SK-N-SH treated with all-trans-retinoic acid at 6 μM for 48 hours (cell line): ENCODE measurements around the gene DAB2.

Experiments used
- ATAC-seq: fragments of 200-7000 bp; cut with Tn5 transposase; 3 replicates; pipeline ENCODE4 v1.9.1; 2020; ENCODE audit warnings: mild to moderate bottlenecking, moderate library complexity
- ARNTL ChIP-seq: fragments of 450-650 bp; formaldehyde crosslinking; IDR thresholded peaks from 2 replicates; pipeline ENCODE4 v1.5.0; 2020; ENCODE audit warnings: low read depth, mild to moderate bottlenecking, moderate library complexity, borderline replicate concordance
- ESRRG ChIP-seq: fragments of 250-450 bp; sonication (Bioruptor Pico); IDR thresholded peaks from 2 replicates; pipeline ENCODE4 v1.6.1; 2021; ENCODE audit warnings: mild to moderate bottlenecking
- GLIS3 ChIP-seq: fragments of 250-450 bp; sonication (Bioruptor Pico); IDR thresholded peaks from 2 replicates; pipeline ENCODE4 v1.5.0; 2020; ENCODE audit warnings: mild to moderate bottlenecking, moderate library complexity
- ISL1 ChIP-seq: fragments of 250-450 bp; sonication (Bioruptor Pico); IDR thresholded peaks from 2 replicates; pipeline ENCODE4 v2.1.2; 2022; ENCODE audit warnings: mild to moderate bottlenecking, moderate library complexity
- OSR1 ChIP-seq: fragments of 250-450 bp; sonication (Bioruptor Pico); IDR thresholded peaks from 2 replicates; pipeline ENCODE4 v1.8.0; 2022; ENCODE audit warnings: moderate library complexity, mild to moderate bottlenecking, inconsistent platforms
- PPARA ChIP-seq: fragments of 250-450 bp; sonication (Bioruptor Pico); IDR thresholded peaks from 2 replicates; pipeline ENCODE4 v1.5.0; 2020; ENCODE audit warnings: mild to moderate bottlenecking, borderline replicate concordance
- RARB ChIP-seq: fragments of 250-450 bp; sonication (Bioruptor Pico); IDR thresholded peaks from 2 replicates; pipeline ENCODE4 v1.8.0; 2021; ENCODE audit warnings: mild to moderate bottlenecking, moderate library complexity
- SNAI2 ChIP-seq: fragments of 250-450 bp; sonication (Bioruptor Pico); IDR thresholded peaks from 2 replicates; pipeline ENCODE4 v1.5.0; 2020; ENCODE audit warnings: mild to moderate bottlenecking, moderate library complexity
- TCF4 ChIP-seq: fragments of 250-450 bp; sonication (Bioruptor Pico); IDR thresholded peaks from 2 replicates; pipeline ENCODE4 v1.8.0; 2021; ENCODE audit warnings: mild to moderate bottlenecking, moderate library complexity, borderline replicate concordance
- TOX ChIP-seq: fragments of 250-450 bp; sonication (Bioruptor Pico); IDR thresholded peaks from 2 replicates; pipeline ENCODE4 v1.8.0; 2021; ENCODE audit warnings: mild to moderate bottlenecking, moderate library complexity, borderline replicate concordance
- ZC3H10 ChIP-seq: fragments of 250-450 bp; sonication (Bioruptor Pico); IDR thresholded peaks from 2 replicates; pipeline ENCODE4 v1.5.1; 2021; ENCODE audit warnings: mild to moderate bottlenecking, moderate library complexity
- ZFP3 ChIP-seq: fragments of 250-450 bp; sonication (Bioruptor Pico); IDR thresholded peaks from 2 replicates; pipeline ENCODE4 v1.5.0; 2020; ENCODE audit warnings: mild to moderate bottlenecking, moderate library complexity
- ZFP30 ChIP-seq: fragments of 450-650 bp; formaldehyde crosslinking; IDR thresholded peaks from 2 replicates; pipeline ENCODE4 v1.5.0; 2022; ENCODE audit warnings: mild to moderate bottlenecking, moderate library complexity
- ZNF565 ChIP-seq: fragments of 450-650 bp; formaldehyde crosslinking; conservative IDR thresholded peaks from 2 replicates; pipeline ENCODE4 v1.5.0; 2020; ENCODE audit warnings: low read depth, mild to moderate bottlenecking, moderate library complexity
- ZNF70 ChIP-seq: fragments of 450-650 bp; formaldehyde crosslinking; IDR thresholded peaks from 2 replicates; pipeline ENCODE4 v1.5.0; 2020; ENCODE audit warnings: mild to moderate bottlenecking, moderate library complexity
- ZNF8 ChIP-seq: fragments of 450-650 bp; formaldehyde crosslinking; IDR thresholded peaks from 2 replicates; pipeline ENCODE4 v1.5.0; 2020; ENCODE audit warnings: mild to moderate bottlenecking, moderate library complexity
- TF ChIP-seq, protein P1 (sequence below): fragments of 250-450 bp; sonication (Bioruptor Pico); IDR thresholded peaks from 2 replicates; pipeline ENCODE4 v1.8.0; 2020; ENCODE audit warnings: mild to moderate bottlenecking, moderate library complexity, borderline replicate concordance
- TF ChIP-seq, protein P2 (sequence below): fragments of 250-450 bp; sonication (Bioruptor Pico); IDR thresholded peaks from 2 replicates; pipeline ENCODE4 v1.5.1; 2020; ENCODE audit warnings: low read depth, mild to moderate bottlenecking, moderate library complexity
- TF ChIP-seq, protein P3 (sequence below): fragments of 250-450 bp; sonication (Bioruptor Pico); IDR thresholded peaks from 2 replicates; pipeline ENCODE4 v1.5.1; 2021; ENCODE audit warnings: mild to moderate bottlenecking, moderate library complexity
- TF ChIP-seq, protein P4 (sequence below): fragments of 250-450 bp; sonication (Bioruptor Pico); IDR thresholded peaks from 2 replicates; pipeline ENCODE4 v1.8.0; 2021; ENCODE audit warnings: low read depth, mild to moderate bottlenecking, moderate library complexity, borderline replicate concordance
- TF ChIP-seq, protein P5 (sequence below): fragments of 250-450 bp; sonication (Bioruptor Pico); IDR thresholded peaks from 2 replicates; pipeline ENCODE4 v1.5.0; 2020; ENCODE audit warnings: mild to moderate bottlenecking, moderate library complexity

DAB2 gene

DNA sequence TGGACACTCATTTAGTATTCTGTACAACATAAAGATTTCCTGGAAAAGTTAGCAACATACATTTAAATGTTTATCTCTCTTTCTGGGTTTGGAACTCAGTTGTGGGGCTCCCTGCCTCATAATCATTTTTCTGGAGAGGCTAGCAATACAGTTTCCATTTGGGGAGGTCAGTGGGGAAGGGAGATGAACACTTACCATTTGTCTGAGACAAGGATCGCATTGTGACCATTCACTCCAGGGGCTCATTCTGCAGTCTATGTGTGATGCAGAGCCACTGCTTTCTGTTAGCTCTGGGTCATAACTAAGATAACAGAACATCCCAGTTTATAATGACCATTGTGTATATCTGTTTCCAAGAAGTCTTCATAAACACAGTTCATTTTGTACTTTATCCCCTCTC, 82.9 kb downstream of the DAB2 start:
- TF ChIP-seq PPARA (CRISPR knock-in tag) (no peak), TOX (CRISPR knock-in tag) (no peak), ZC3H10 (CRISPR knock-in tag) (no peak), GLIS3 (CRISPR knock-in tag) (no peak), ZFP3 (no peak), SNAI2 (CRISPR knock-in tag) (no peak), ARNTL (CRISPR knock-in tag) (no peak)
- TF ChIP-seq, protein P1, sequence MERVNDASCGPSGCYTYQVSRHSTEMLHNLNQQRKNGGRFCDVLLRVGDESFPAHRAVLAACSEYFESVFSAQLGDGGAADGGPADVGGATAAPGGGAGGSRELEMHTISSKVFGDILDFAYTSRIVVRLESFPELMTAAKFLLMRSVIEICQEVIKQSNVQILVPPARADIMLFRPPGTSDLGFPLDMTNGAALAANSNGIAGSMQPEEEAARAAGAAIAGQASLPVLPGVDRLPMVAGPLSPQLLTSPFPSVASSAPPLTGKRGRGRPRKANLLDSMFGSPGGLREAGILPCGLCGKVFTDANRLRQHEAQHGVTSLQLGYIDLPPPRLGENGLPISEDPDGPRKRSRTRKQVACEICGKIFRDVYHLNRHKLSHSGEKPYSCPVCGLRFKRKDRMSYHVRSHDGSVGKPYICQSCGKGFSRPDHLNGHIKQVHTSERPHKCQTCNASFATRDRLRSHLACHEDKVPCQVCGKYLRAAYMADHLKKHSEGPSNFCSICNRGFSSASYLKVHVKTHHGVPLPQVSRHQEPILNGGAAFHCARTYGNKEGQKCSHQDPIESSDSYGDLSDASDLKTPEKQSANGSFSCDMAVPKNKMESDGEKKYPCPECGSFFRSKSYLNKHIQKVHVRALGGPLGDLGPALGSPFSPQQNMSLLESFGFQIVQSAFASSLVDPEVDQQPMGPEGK (CRISPR knock-in tag), result no peak
- TF ChIP-seq, protein P2, sequence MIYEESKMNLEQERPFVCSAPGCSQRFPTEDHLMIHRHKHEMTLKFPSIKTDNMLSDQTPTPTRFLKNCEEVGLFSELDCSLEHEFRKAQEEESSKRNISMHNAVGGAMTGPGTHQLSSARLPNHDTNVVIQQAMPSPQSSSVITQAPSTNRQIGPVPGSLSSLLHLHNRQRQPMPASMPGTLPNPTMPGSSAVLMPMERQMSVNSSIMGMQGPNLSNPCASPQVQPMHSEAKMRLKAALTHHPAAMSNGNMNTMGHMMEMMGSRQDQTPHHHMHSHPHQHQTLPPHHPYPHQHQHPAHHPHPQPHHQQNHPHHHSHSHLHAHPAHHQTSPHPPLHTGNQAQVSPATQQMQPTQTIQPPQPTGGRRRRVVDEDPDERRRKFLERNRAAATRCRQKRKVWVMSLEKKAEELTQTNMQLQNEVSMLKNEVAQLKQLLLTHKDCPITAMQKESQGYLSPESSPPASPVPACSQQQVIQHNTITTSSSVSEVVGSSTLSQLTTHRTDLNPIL, result no peak
- TF ChIP-seq, all 23 proteins: peak for 0
- ATAC-seq, result no peak

DNA sequence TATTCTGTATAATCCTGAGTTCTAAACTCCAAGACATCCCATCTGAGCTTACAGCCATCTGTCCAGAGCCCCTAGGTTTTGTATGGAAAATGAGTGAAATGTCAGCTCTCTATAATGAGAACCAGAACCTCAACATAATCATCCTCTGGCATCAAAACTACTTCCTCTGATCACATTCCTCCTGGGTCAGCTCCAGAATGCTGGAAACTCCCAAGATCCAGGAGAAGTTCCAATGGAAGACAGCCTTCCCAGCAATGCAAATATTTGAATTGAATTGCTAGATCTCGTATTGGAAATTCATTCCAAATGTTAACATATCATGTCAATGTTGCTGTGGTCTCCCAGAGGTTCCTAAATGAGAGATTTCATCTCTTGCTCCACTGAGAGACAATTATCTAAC, 84.3 kb downstream of the DAB2 start:
- ATAC-seq, result no peak
- TF ChIP-seq ZNF565 (no peak), ESRRG (CRISPR knock-in tag) (no peak), PPARA (CRISPR knock-in tag) (no peak), OSR1 (CRISPR knock-in tag) (no peak), ZFP30 (CRISPR knock-in tag) (no peak), ZNF70 (CRISPR knock-in tag) (no peak), GLIS3 (CRISPR knock-in tag) (no peak), ARNTL (CRISPR knock-in tag) (no peak), SNAI2 (CRISPR knock-in tag) (no peak), TOX (CRISPR knock-in tag) (no peak), TCF4 (CRISPR knock-in tag) (no peak), RARB (no peak), ISL1 (CRISPR knock-in tag) (no peak), ZFP3 (no peak), ZC3H10 (CRISPR knock-in tag) (no peak), ZNF8 (CRISPR knock-in tag) (no peak)
- TF ChIP-seq, protein P3, sequence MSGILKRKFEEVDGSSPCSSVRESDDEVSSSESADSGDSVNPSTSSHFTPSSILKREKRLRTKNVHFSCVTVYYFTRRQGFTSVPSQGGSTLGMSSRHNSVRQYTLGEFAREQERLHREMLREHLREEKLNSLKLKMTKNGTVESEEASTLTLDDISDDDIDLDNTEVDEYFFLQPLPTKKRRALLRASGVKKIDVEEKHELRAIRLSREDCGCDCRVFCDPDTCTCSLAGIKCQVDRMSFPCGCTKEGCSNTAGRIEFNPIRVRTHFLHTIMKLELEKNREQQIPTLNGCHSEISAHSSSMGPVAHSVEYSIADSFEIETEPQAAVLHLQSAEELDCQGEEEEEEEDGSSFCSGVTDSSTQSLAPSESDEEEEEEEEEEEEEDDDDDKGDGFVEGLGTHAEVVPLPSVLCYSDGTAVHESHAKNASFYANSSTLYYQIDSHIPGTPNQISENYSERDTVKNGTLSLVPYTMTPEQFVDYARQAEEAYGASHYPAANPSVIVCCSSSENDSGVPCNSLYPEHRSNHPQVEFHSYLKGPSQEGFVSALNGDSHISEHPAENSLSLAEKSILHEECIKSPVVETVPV (CRISPR knock-in tag), result no peak
- TF ChIP-seq, protein P4, sequence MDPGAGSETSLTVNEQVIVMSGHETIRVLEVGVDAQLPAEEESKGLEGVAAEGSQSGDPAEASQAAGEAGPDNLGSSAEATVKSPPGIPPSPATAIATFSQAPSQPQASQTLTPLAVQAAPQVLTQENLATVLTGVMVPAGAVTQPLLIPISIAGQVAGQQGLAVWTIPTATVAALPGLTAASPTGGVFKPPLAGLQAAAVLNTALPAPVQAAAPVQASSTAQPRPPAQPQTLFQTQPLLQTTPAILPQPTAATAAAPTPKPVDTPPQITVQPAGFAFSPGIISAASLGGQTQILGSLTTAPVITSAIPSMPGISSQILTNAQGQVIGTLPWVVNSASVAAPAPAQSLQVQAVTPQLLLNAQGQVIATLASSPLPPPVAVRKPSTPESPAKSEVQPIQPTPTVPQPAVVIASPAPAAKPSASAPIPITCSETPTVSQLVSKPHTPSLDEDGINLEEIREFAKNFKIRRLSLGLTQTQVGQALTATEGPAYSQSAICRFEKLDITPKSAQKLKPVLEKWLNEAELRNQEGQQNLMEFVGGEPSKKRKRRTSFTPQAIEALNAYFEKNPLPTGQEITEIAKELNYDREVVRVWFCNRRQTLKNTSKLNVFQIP, result no peak
- TF ChIP-seq, protein P2, result no peak
- TF ChIP-seq, protein P5, sequence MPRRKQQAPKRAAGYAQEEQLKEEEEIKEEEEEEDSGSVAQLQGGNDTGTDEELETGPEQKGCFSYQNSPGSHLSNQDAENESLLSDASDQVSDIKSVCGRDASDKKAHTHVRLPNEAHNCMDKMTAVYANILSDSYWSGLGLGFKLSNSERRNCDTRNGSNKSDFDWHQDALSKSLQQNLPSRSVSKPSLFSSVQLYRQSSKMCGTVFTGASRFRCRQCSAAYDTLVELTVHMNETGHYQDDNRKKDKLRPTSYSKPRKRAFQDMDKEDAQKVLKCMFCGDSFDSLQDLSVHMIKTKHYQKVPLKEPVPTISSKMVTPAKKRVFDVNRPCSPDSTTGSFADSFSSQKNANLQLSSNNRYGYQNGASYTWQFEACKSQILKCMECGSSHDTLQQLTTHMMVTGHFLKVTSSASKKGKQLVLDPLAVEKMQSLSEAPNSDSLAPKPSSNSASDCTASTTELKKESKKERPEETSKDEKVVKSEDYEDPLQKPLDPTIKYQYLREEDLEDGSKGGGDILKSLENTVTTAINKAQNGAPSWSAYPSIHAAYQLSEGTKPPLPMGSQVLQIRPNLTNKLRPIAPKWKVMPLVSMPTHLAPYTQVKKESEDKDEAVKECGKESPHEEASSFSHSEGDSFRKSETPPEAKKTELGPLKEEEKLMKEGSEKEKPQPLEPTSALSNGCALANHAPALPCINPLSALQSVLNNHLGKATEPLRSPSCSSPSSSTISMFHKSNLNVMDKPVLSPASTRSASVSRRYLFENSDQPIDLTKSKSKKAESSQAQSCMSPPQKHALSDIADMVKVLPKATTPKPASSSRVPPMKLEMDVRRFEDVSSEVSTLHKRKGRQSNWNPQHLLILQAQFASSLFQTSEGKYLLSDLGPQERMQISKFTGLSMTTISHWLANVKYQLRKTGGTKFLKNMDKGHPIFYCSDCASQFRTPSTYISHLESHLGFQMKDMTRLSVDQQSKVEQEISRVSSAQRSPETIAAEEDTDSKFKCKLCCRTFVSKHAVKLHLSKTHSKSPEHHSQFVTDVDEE (CRISPR knock-in tag), result no peak
